Heart left ventricle (tissue), 13 donors: Measurements from ENCODE around the gene CYSTM1.

Source experiments
- POLR2A ChIP-seq, 2 donors: fragments of 450-650 bp; IDR thresholded peaks; one replicate each; pipeline ENCODE4 v1.6.1; 2017; ENCODE audit warnings: antibody characterized with exemption in 2 of 2, mild to moderate bottlenecking in 2 of 2, moderate library complexity in 2 of 2
- TF ChIP-seq, protein P1 (sequence below), 12 donors: fragments of 200-600 bp; sonication (generic) in 4 of 12; IDR thresholded peaks; one replicate each; pipeline versions ENCODE4 v1.5.0 to v1.8.0; 2018 to 2022; ENCODE audit warnings: antibody characterized with exemption in 12 of 12, mild to moderate bottlenecking in 5 of 12
- donor health status: ischemic (EF 13 %, LVEDD 7.1; RV severe dilation, severe dysfunction).
- donor health status: DM: no; HTN: yes; CAD: no.
- donor health status: DM: no; HTN: no; CAD: no.
- donor health status: ischemic (EF 25% LVEDD 6.9; RV normal size, moderate dysfunction).
- donor health status: ischemic (EF 25% LVEDD 5.7; RV mildly dilated, moderate dysfunction).
- donor health status: ischemic (EF 35%, LVEDD 5.7; RV mildly dilated, moderate dysfunction).
- donor health status: nonischemic (EF 11% LVEDD 7.7; RV severe dilation, severe dysfunction).
- donor health status: DM: yes; HTN: yes; CAD: no.
- donor health status: PGD.
- donor health status: ischemic (EF 29% LVEDD 5.4; RV normal size, mild dysfunction).
- donor health status: nonischemic (EF 23%, LVEDD 6.1; RV moderate dilation, normal function).

DNA sequence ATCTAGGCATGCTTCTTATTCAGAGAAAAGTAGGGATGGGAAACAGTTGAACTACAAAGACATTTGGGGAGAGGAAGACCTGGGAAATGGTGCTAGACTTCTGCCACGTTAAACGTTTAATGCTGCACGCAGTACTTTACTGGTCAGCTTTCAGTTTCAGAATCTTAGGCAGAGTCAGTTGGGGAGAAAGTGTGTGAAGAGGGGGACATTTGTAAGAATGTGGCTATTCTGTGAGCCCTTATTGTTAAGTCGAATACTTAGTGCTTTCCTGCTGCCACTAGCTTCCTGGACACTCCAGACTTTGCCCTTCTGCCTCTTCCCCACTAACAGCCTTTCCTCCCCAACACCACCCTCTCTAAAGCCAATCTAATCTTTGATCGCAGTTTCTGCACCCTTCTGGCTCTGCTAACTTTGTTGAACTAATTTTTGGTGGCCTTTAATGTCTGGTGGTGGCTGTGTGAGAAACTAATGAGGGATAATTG lies 6.1 kb downstream of the CYSTM1 start:
- no peak for TF ChIP-seq POLR2A (IDR thresholded peaks at IDR 0.05)
- TF ChIP-seq, protein P1, sequence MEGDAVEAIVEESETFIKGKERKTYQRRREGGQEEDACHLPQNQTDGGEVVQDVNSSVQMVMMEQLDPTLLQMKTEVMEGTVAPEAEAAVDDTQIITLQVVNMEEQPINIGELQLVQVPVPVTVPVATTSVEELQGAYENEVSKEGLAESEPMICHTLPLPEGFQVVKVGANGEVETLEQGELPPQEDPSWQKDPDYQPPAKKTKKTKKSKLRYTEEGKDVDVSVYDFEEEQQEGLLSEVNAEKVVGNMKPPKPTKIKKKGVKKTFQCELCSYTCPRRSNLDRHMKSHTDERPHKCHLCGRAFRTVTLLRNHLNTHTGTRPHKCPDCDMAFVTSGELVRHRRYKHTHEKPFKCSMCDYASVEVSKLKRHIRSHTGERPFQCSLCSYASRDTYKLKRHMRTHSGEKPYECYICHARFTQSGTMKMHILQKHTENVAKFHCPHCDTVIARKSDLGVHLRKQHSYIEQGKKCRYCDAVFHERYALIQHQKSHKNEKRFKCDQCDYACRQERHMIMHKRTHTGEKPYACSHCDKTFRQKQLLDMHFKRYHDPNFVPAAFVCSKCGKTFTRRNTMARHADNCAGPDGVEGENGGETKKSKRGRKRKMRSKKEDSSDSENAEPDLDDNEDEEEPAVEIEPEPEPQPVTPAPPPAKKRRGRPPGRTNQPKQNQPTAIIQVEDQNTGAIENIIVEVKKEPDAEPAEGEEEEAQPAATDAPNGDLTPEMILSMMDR (IDR thresholded peaks at IDR 0.05): no peak
